GM12878 (cell line): Measurements from ENCODE around the gene SSH2. TPM values are rescaled to one million over a fixed set of nuclear protein-coding genes. Genes with fewer than 3 reads are reported as not detected.
A peak's percentile ranks its signal among the peaks of the same experiment; 100 is the strongest.

Experiments
- BHLHE40 ChIP-seq, 2 experiments: fragments of 450-650 bp in 1 of 2; IDR thresholded peaks; 2 replicates each; pipeline ENCODE4 v1.6.1; 2011 to 2017; ENCODE audit warnings: low read depth in 2 of 2, borderline replicate concordance in 1 of 2, improper control_type of control experiment in 1 of 2, low read length in 1 of 2, mild to moderate bottlenecking in 1 of 2
- FOXM1 ChIP-seq: IDR thresholded peaks from 2 replicates; pipeline ENCODE4 v1.6.1; 2012; ENCODE audit warnings: low read depth, mild to moderate bottlenecking, inconsistent platforms, low read length, moderate library complexity
- HDGF ChIP-seq: fragments of 450-650 bp; IDR thresholded peaks from 2 replicates; pipeline ENCODE4 v1.6.1; 2016; ENCODE audit warnings: antibody characterized with exemption
- NBN ChIP-seq: fragments of 450-650 bp; IDR thresholded peaks from 2 replicates; pipeline ENCODE4 v1.6.1; 2016
- PAX5 ChIP-seq: IDR thresholded peaks from 2 replicates; pipeline ENCODE4 v1.6.1; 2011; ENCODE audit warnings: low read depth, low read length, borderline replicate concordance
- POLR2AphosphoS2 ChIP-seq: IDR thresholded peaks from 2 replicates; pipeline ENCODE4 v1.6.1; 2011; ENCODE audit warnings: low read depth, mild to moderate bottlenecking, low read length, improper control_type of control experiment, moderate library complexity
- RAD21 ChIP-seq: IDR thresholded peaks from 2 replicates; pipeline ENCODE4 v1.6.1; 2011; ENCODE audit warnings: mild to moderate bottlenecking, low read depth, low read length, moderate library complexity; ENCODE audit not compliant: insufficient read depth
- RAD51 ChIP-seq: fragments of 450-650 bp; IDR thresholded peaks from 2 replicates; pipeline ENCODE4 v1.6.1; 2016; ENCODE audit warnings: moderate library complexity, mild to moderate bottlenecking, inconsistent platforms
- RB1 ChIP-seq: fragments of 450-650 bp; formaldehyde crosslinking; IDR thresholded peaks from 2 replicates; pipeline ENCODE4 v1.6.1; 2017; ENCODE audit warnings: mild to moderate bottlenecking, borderline replicate concordance
- RELB ChIP-seq: fragments of 450-650 bp; IDR thresholded peaks from 2 replicates; pipeline ENCODE4 v1.6.1; 2017; ENCODE audit warnings: low read depth, mild to moderate bottlenecking, moderate library complexity
- SMARCA5 ChIP-seq: fragments of 450-650 bp; IDR thresholded peaks from 2 replicates; pipeline ENCODE4 v1.6.1; 2017; ENCODE audit warnings: mild to moderate bottlenecking
- SP1 ChIP-seq: IDR thresholded peaks from one replicate; pipeline ENCODE4 v1.6.1; 2011; ENCODE audit warnings: low read depth, low read length
- USF2 ChIP-seq: IDR thresholded peaks from 2 replicates; pipeline ENCODE4 v1.6.1; 2011; ENCODE audit warnings: low read depth, low read length, improper control_type of control experiment, borderline replicate concordance
- ZNF24 ChIP-seq: fragments of 450-650 bp; IDR thresholded peaks from 2 replicates; pipeline ENCODE4 v1.6.1; 2017; ENCODE audit warnings: antibody characterized with exemption, mild to moderate bottlenecking
- ZNF622 ChIP-seq: fragments of 450-650 bp; IDR thresholded peaks from 2 replicates; pipeline ENCODE4 v1.6.1; 2017; ENCODE audit warnings: mild to moderate bottlenecking, inconsistent platforms
- polyA plus RNA-seq, 11 experiments: library from polyadenylated mRNA; depleted of rRNA in 4 of 11; unstranded in 6 of 11; stranded (reverse) in 5 of 11; fragments of >200 nt; fragmentation: Nextera tagmentation in 4 of 11; fragmentation: Illumina TruSeq in 1 of 11; extraction: Ambion mirVana in 4 of 11; extraction: Trizol in 1 of 11; gene quantifications; 1 replicate in 1 of 11; 2 replicates in 10 of 11; pipeline versions ENCODE4 v1.2.1 to v1.2.3, GENCODE V29; 2011 to 2016; ENCODE audit warnings: inconsistent platforms in 2 of 11, missing spikeins in 2 of 11, low read depth in 1 of 11
- total RNA-seq, 4 experiments: library from RNA; depleted of rRNA in 3 of 4; stranded (reverse); fragments of >200 nt in 3 of 4; fragmentation: Illumina TruSeq in 1 of 4; extraction: Trizol in 1 of 4; gene quantifications; 2 replicates each; pipeline versions ENCODE4 v1.2.1 to v1.2.3, GENCODE V29; 2013 to 2021

The SSH2 gene
- total and polyA plus RNA-seq, 10 of the 15 experiments (the other 5 are each of a cell fraction or from before 2014, with no cell fraction given): 9.3 to 65.9 (median 34.0) TPM

- TF ChIP-seq RB1: peak; percentile 29; the same call in 1 of the 2 replicates
- TF ChIP-seq SP1: peak; percentile 21
- TF ChIP-seq BHLHE40 (IDR thresholded peaks at IDR 0.05; ENCODE audit: borderline replicate concordance in 1 of 2, low read depth in 2 of 2, low read length in 1 of 2): peak; percentile 81
- 0 out of 2 replicates have a peak, but pooled peaks have one; percentile 20 for TF ChIP-seq RAD51
- 0 out of 2 replicates have a peak, but pooled peaks have one; percentile 26 for TF ChIP-seq HDGF
- 0 out of 2 replicates have a peak, but pooled peaks have one; percentile 34 for TF ChIP-seq POLR2AphosphoS2
- peak; percentile 69; the same call in 1 of the 2 replicates for TF ChIP-seq ZNF24
- no peak for TF ChIP-seq ZNF622
- TF ChIP-seq PAX5: peak; percentile 52; the same call in 1 of the 2 replicates
- no peak for TF ChIP-seq RAD21
- peak; percentile 38; the same call in 1 of the 2 replicates for TF ChIP-seq NBN
- peak; percentile 82 for TF ChIP-seq RELB
- no peak for TF ChIP-seq USF2
- 0 out of 2 replicates have a peak, but pooled peaks have one; percentile 50 for TF ChIP-seq FOXM1
- TF ChIP-seq SMARCA5: peak; percentile 21; the same call in 1 of the 2 replicates
These were observed 169.6 kb downstream of the SSH2 start (continued) for GRCh38 chr17:29760279-29761039.
